PFSK-1 (cell line): ENCODE measurements around the gene IGF1R.

Experiments used
- POLR2AphosphoS5 ChIP-seq: IDR thresholded peaks from 2 replicates; pipeline ENCODE4 v1.6.1; 2012; ENCODE audit warnings: low read depth, mild to moderate bottlenecking, control low read depth, low read length, moderate library complexity
- REST ChIP-seq, 2 experiments: IDR thresholded peaks; 2 replicates each; pipeline versions ENCODE4 v1.6.1 to v1.8.0; 2011 to 2012; ENCODE audit warnings: low read depth in 2 of 2, low read length in 2 of 2, control low read depth in 1 of 2, inconsistent platforms in 1 of 2, mild to moderate bottlenecking in 1 of 2, moderate library complexity in 1 of 2; ENCODE audit not compliant: insufficient read depth in 1 of 2
- SIN3A ChIP-seq: IDR thresholded peaks from 2 replicates; pipeline ENCODE4 v1.6.1; 2012; ENCODE audit warnings: mild to moderate bottlenecking, low read length, moderate library complexity, borderline replicate concordance; ENCODE audit not compliant: insufficient read depth
- TAF1 ChIP-seq: IDR thresholded peaks from 2 replicates; pipeline ENCODE4 v1.6.1; 2012; ENCODE audit warnings: low read length, control low read depth, borderline replicate concordance; ENCODE audit not compliant: insufficient read depth

GRCh38 chr15:98949624-98950023, 301.3 kb downstream of the IGF1R start:
- TF ChIP-seq TAF1 (no peak), POLR2AphosphoS5 (no peak), REST (IDR thresholded peaks at IDR 0.05; ENCODE audit: insufficient read depth in 1 of 2, low read depth in 2 of 2, low read length in 2 of 2) (no peak), SIN3A (no peak)
